BE2C (cell line): ENCODE results near the gene SLC22A23.

Source experiments
- DNase-seq: peaks from one replicate; pipeline ENCODE4 v3.0.0-alpha.2; 2020
- H3K27me3 ChIP-seq: fragments of 250-450 bp; sonication (Bioruptor Pico); 2 replicates; pipeline ENCODE4 v1.5.1; 2020; ENCODE audit warnings: mild to moderate bottlenecking
- H3K36me3 ChIP-seq: fragments of 250-450 bp; sonication (Bioruptor Pico); 2 replicates; pipeline ENCODE4 v1.5.1; 2020; ENCODE audit warnings: mild to moderate bottlenecking
- H3K4me1 ChIP-seq: fragments of 250-450 bp; sonication (Bioruptor Pico); 2 replicates; pipeline ENCODE4 v1.5.1; 2020
- H3K4me3 ChIP-seq: 2 replicates; pipeline ENCODE4 v1.5.1; 2011; ENCODE audit warnings: low read depth, low read length
- H3K9me3 ChIP-seq: fragments of 250-450 bp; sonication (Bioruptor Pico); 2 replicates; pipeline ENCODE4 v1.5.1; 2020
- CTCF ChIP-seq: IDR thresholded peaks from 2 replicates; pipeline ENCODE4 v1.5.1; 2012; ENCODE audit warnings: mild to moderate bottlenecking, low read depth, low read length

SLC22A23 gene

DNA sequence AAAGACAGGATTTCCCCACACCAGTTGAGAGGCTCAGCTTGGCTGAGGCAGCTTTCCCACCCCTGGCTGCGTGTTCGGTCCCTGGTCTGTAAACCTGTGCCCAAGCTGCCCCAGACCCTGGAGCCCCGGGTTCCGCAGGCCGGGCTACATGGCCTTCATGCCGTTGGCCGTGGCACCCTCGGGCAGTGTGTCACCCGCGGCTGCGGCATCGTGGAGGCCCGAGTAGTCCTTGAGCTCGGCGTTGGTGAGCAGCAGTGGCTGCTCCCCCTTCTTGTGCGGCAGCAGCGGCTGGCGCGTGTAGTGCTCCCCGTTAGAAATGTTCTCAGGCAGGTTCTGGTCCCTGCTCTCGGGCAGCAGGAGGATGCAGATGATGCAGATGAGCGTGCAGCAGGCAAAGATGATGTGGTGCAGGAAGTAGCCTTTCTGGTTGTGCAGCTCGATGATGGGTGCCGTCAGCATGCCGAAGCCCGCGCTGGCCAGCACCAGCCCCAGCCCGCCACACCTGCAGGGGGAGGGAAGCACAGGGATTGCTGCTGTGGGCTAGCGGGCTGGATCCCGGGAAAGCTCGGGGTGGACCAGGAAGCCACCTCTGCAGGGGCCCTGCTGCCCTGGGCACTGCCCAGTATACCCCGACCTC is 183.8 kb downstream of the SLC22A23 start:
- H3K36me3 ChIP-seq, result peaks cover 48% of the 10 kb centered on the region
- no peak for TF ChIP-seq CTCF

GRCh38 chr6:3271756-3272155 is 185.1 kb downstream of the SLC22A23 start:
- Histone ChIP-seq H3K4me1 (no peaks in the 10 kb centered on the region), H3K4me3 (no peak overlapping the region), H3K36me3 (peaks cover 58% of the 10 kb centered on the region), H3K27me3 (no peaks in the 10 kb centered on the region), H3K9me3 (no peaks in the 10 kb centered on the region)
- no peak for TF ChIP-seq CTCF
- DNase-seq, result no peak

More for the DNA sequence above, 183.8 kb downstream of the SLC22A23 start:
- no peaks in the 10 kb centered on the region for H3K27me3 ChIP-seq
- no peak for DNase-seq
- H3K4me3 ChIP-seq, result no peak overlapping the region
- H3K9me3 ChIP-seq, result no peaks in the 10 kb centered on the region
- H3K4me1 ChIP-seq, result no peaks in the 10 kb centered on the region

GRCh38 chr6:3270258-3270657 is 186.6 kb downstream of the SLC22A23 start:
- Histone ChIP-seq H3K4me3 (no peak overlapping the region), H3K9me3 (no peaks in the 10 kb centered on the region), H3K27me3 (no peaks in the 10 kb centered on the region), H3K4me1 (no peaks in the 10 kb centered on the region), H3K36me3 (peaks cover 69% of the 10 kb centered on the region)
- DNase-seq, result no peak
- no peak for TF ChIP-seq CTCF

DNA sequence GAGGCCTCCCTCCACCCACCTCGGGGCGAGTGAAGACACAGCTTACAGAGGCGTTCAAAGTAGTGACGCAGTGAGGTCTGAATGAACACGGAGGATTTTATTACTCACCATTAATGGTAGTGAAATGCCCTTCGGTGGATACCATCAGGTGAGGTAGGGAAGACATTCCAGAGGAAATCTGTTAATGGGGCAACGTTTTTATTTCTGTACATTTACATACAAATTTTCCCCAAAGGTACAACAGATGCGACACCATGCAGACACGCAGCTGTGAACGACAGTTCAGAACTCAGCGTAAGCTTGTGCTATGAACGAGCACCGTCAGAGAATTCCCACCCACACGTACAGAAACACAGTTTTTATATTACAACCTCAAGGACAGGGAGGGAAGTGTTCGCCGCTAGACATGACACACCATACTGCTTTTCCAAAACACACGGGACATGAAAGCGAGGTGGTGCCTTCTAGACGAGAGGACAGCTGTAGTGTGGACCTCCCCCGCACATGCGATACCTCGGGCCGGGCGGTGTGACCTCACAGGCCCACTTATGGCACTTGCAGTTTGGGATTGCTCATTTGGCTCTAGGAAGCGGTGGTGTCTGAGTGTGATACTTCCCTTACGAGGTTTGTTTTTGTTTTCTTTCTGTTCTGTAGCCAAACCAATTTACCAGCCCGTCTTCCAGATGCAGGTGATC is 187.4 kb downstream of the SLC22A23 start:
- Histone ChIP-seq H3K9me3 (no peaks in the 10 kb centered on the region), H3K4me3 (no peak overlapping the region), H3K36me3 (peaks cover 77% of the 10 kb centered on the region), H3K4me1 (no peaks in the 10 kb centered on the region), H3K27me3 (no peaks in the 10 kb centered on the region)
- no peak for TF ChIP-seq CTCF
- DNase-seq, result no peak

- no peak for TF ChIP-seq CTCF
- peaks cover 81% of the 10 kb centered on the region for H3K36me3 ChIP-seq
Observed at GRCh38 chr6:3268680-3269079, 188.2 kb downstream of the SLC22A23 start.

GRCh38 chr6:3267162-3267561 is 189.7 kb downstream of the SLC22A23 start:
- Histone ChIP-seq H3K4me1 (peaks cover 4% of the 10 kb centered on the region; the same call in 1 of the 2 replicates), H3K36me3 (peaks cover 85% of the 10 kb centered on the region), H3K27me3 (no peaks in the 10 kb centered on the region), H3K4me3 (no peak overlapping the region), H3K9me3 (no peaks in the 10 kb centered on the region)
- no peak for TF ChIP-seq CTCF
- DNase-seq, result no peak

More at GRCh38 chr6:3268680-3269079, 188.2 kb downstream of the SLC22A23 start:
- DNase-seq, result no peak
- H3K4me3 ChIP-seq, result no peak overlapping the region
- H3K4me1 ChIP-seq, result no peaks in the 10 kb centered on the region
- no peaks in the 10 kb centered on the region for H3K9me3 ChIP-seq
- no peaks in the 10 kb centered on the region for H3K27me3 ChIP-seq
